Panc1 (cell line): ENCODE results near the gene ATP1A1. TPM values are rescaled to one million over a fixed set of nuclear protein-coding genes. Genes with fewer than 3 reads are reported as not detected.

ENCODE experiments used
- ATAC-seq: fragments of 200-7000 bp; cut with Tn5 transposase; 2 replicates; pipeline ENCODE4 v1.9.1; 2020; ENCODE audit warnings: mild to moderate bottlenecking, moderate library complexity
- BruUV-seq: library from RNA; stranded (reverse); fragments of 400-500 nt; replicated peaks from 2 replicates; lab custom pipeline; 2021; lab: Mats Ljungman, UMichigan
- CTCF ChIA-PET: fragments of 300-600 bp; sonication (Branson Sonifier 250); formaldehyde crosslinking; loops from one replicate; lab custom pipeline; 2022; ENCODE audit warnings: antibody characterized with exemption; lab: Charles Lee
- POLR2A ChIA-PET: fragments of 300-600 bp; sonication (Branson Sonifier 250); formaldehyde crosslinking; loops from one replicate; lab custom pipeline; 2022; ENCODE audit warnings: antibody characterized with exemption; lab: Charles Lee
- DNase-seq: peaks from one replicate; pipeline ENCODE4 v3.0.0-alpha.2; 2010; ENCODE audit warnings: low read depth, low spot score
- H3K27ac ChIP-seq: 2 replicates; pipeline ENCODE4 v1.5.1; 2011; ENCODE audit warnings: mild to moderate bottlenecking, low read length, inconsistent platforms
- H3K27me3 ChIP-seq: fragments of 200-500 bp; sonication (Bioruptor generic); 2 replicates; pipeline ENCODE4 v1.6.0; 2014; ENCODE audit warnings: low read length, inconsistent platforms; ENCODE audit not compliant: control insufficient read depth, insufficient read depth
- H3K36me3 ChIP-seq: fragments of 200-500 bp; sonication (Bioruptor generic); 2 replicates; pipeline ENCODE4 v1.5.1; 2014; ENCODE audit warnings: inconsistent platforms, mild to moderate bottlenecking, low read length, moderate library complexity; ENCODE audit not compliant: control insufficient read depth, insufficient read depth
- H3K4me1 ChIP-seq: 2 replicates; pipeline ENCODE4 v1.5.1; 2011; ENCODE audit warnings: inconsistent platforms, mild to moderate bottlenecking, low read length, moderate library complexity; ENCODE audit not compliant: control insufficient read depth, insufficient read depth
- H3K4me3 ChIP-seq, 2 experiments: 2 replicates each; pipeline ENCODE4 v1.5.1; 2011 to 2012; ENCODE audit warnings: low read depth in 2 of 2, low read length in 2 of 2, mild to moderate bottlenecking in 2 of 2, inconsistent platforms in 1 of 2, moderate library complexity in 1 of 2
- H3K9me3 ChIP-seq: fragments of 200-500 bp; sonication (Bioruptor generic); 2 replicates; pipeline ENCODE4 v1.5.1; 2014; ENCODE audit warnings: low read depth, mild to moderate bottlenecking, inconsistent platforms, low read length, moderate library complexity; ENCODE audit not compliant: control insufficient read depth, insufficient read depth
- CTCF ChIP-seq: fragments of 450-650 bp; IDR thresholded peaks from 2 replicates; pipeline ENCODE4 v1.5.1; 2017; ENCODE audit warnings: mild to moderate bottlenecking
- POLR2AphosphoS5 ChIP-seq: IDR thresholded peaks from 2 replicates; pipeline ENCODE4 v1.6.1; 2012; ENCODE audit warnings: mild to moderate bottlenecking, low read depth, low read length, moderate library complexity
- REST ChIP-seq, 2 experiments: IDR thresholded peaks; 2 replicates each; pipeline ENCODE4 v1.6.1; 2011 to 2012; ENCODE audit warnings: low read depth in 2 of 2, control low read depth in 1 of 2, low read length in 1 of 2, mild to moderate bottlenecking in 1 of 2, moderate library complexity in 1 of 2; ENCODE audit not compliant: insufficient read depth in 1 of 2
- SIN3A ChIP-seq: IDR thresholded peaks from 2 replicates; pipeline ENCODE4 v1.6.1; 2012; ENCODE audit warnings: low read depth, mild to moderate bottlenecking, low read length, moderate library complexity, borderline replicate concordance; ENCODE audit not compliant: insufficient read depth
- TCF7L2 ChIP-seq: IDR thresholded peaks from 2 replicates; pipeline ENCODE4 v1.6.1; 2011; ENCODE audit warnings: mild to moderate bottlenecking, low read depth, low read length, inconsistent platforms
- in situ Hi-C: cut with HindIII; loops from 2 replicates; pipeline ENCODE4 v1.10.0; 2016; ENCODE audit warnings: low sequenced_read_pairs, low pct_unique_long_range_greater_than_20kb
- intact Hi-C: fragments of 100-400 bp; cut with micrococcal nuclease; formaldehyde crosslinking; loops from one replicate; pipeline ENCODE4 v1.10.0; 2022; ENCODE audit not compliant: unreplicated experiment
- total RNA-seq: library from RNA; stranded (reverse); gene quantifications from one replicate; pipeline ENCODE4 v1.2.1, GENCODE V29; 2021; ENCODE audit not compliant: unreplicated experiment

The ATP1A1 gene
- total RNA-seq, 1 experiment from 2014 or later = 131 TPM

GRCh38 chr1:116440731-116441130 lies 67.7 kb downstream of the ATP1A1 start:
- no TSS peak for BruUV-seq
- Histone ChIP-seq H3K36me3 (no peaks in the 10 kb centered on the region), H3K4me1 (no peaks in the 10 kb centered on the region), H3K27me3 (no peaks in the 10 kb centered on the region; the same call in 1 of the 2 replicates), H3K4me3 (no peak overlapping the region), H3K27ac (no peak overlapping the region), H3K9me3 (no peaks in the 10 kb centered on the region)
- in situ Hi-C loops (no loop called here), intact Hi-C loops (no loop called here)
- ChIA-PET CTCF (no interaction called here), POLR2A (no interaction called here)
- ATAC-seq (no peak), DNase-seq (no peak)
- TF ChIP-seq REST (IDR thresholded peaks at IDR 0.05; ENCODE audit: insufficient read depth in 1 of 2, low read depth in 2 of 2, low read length in 1 of 2) (no peak), TCF7L2 (no peak), CTCF (no peak), SIN3A (no peak), POLR2AphosphoS5 (no peak)

- CTCF ChIA-PET = no interaction called here
- BruUV-seq = no TSS peak
These were observed 72.5 kb downstream of the ATP1A1 start for GRCh38 chr1:116445534-116445933.

More at GRCh38 chr1:116445534-116445933, 72.5 kb downstream of the ATP1A1 start:
- H3K4me1 ChIP-seq = no peaks in the 10 kb centered on the region
- ATAC-seq (no peak), DNase-seq (no peak)
- no peak overlapping the region for H3K4me3 ChIP-seq
- no peaks in the 10 kb centered on the region; the same call in 1 of the 2 replicates for H3K27me3 ChIP-seq
- H3K36me3 ChIP-seq = no peaks in the 10 kb centered on the region
- H3K27ac ChIP-seq = no peak overlapping the region
- TF ChIP-seq SIN3A (no peak), POLR2AphosphoS5 (no peak), REST (IDR thresholded peaks at IDR 0.05; ENCODE audit: insufficient read depth in 1 of 2, low read depth in 2 of 2, low read length in 1 of 2) (no peak), CTCF (no peak), TCF7L2 (no peak)
- intact Hi-C loops = no loop called here
- in situ Hi-C loops = no loop called here
- H3K9me3 ChIP-seq = no peaks in the 10 kb centered on the region
- POLR2A ChIA-PET = no interaction called here
